ENCODE measurements around the gene SAP25. TPM values are rescaled to one million over a fixed set of nuclear protein-coding genes. Genes with fewer than 3 reads are reported as not detected.

Gene SAP25
- total RNA-seq (2022; extraction: Qiagen RNA extraction; ENCODE audit: low read depth): 0.42 to 0.76 TPM (median 0.55 TPM) in 3 of 5 replicates, not detected in the others

GRCh38 chr7:100573691-100574361 is at the start of gene SAP25:
TSS of gene SAP25 (minus strand) at chr7:100573900. CDS start at chr7:100573742, 158 bp downstream.

GRCh38 chr7:100611983-100612729 is 38.5 kb upstream of the SAP25 start, which contains the start of gene MOSPD3:
TSS of gene MOSPD3 (plus strand) at chr7:100612540. CDS start at chr7:100612792, 252 bp downstream.

GRCh38 chr7:100586266-100587025 is 12.7 kb upstream of the SAP25 start, which contains the start of gene FBXO24:
TSS of gene FBXO24 (plus strand) at chr7:100586328. CDS start at chr7:100586626, 298 bp downstream.

GRCh38 chr7:100585511-100586265 is 12.0 kb upstream of the SAP25 start, which contains the start of gene LRCH4:
TSS of gene LRCH4 (minus strand) at chr7:100586129. CDS start at chr7:100586100, 29 bp downstream.

GRCh38 chr7:100538654-100539435 is 34.9 kb downstream of the SAP25 start, which contains the start of gene AGFG2:
TSS of gene AGFG2 (plus strand) at chr7:100539203. CDS start at chr7:100539347, 144 bp downstream.

Other genes starting within 250 kb of the SAP25 start
- gene PILRB, start 215.8 kb downstream of the SAP25 start, total RNA-seq (2022; extraction: Qiagen RNA extraction; ENCODE audit: low read depth): 17.3 to 30.3 TPM (median 27.1 TPM) in 5 replicates
- 3.3 to 6.0 TPM (median 5.8 TPM) in 5 replicates for gene PILRA, start 200.4 kb downstream of the SAP25 start, total RNA-seq (2022; extraction: Qiagen RNA extraction; ENCODE audit: low read depth)
- 0.85 to 2.2 TPM (median 1.3 TPM) in 5 replicates for gene ZCWPW1, start 145.2 kb downstream of the SAP25 start, total RNA-seq (2022; extraction: Qiagen RNA extraction; ENCODE audit: low read depth)
- gene MEPCE, start 144.1 kb downstream of the SAP25 start, total RNA-seq (2022; extraction: Qiagen RNA extraction; ENCODE audit: low read depth): 37.3 to 48.6 TPM (median 43.9 TPM) in 5 replicates
- gene PPP1R35, start 137.4 kb downstream of the SAP25 start, total RNA-seq (2022; extraction: Qiagen RNA extraction; ENCODE audit: low read depth): 34.7 to 61.6 TPM (median 57.5 TPM) in 5 replicates
- 0.21 to 0.98 TPM (median 0.66 TPM) in 5 replicates for gene SPACDR, start 109.6 kb downstream of the SAP25 start, total RNA-seq (2022; extraction: Qiagen RNA extraction; ENCODE audit: low read depth)
- 27.2 to 39.5 TPM (median 29.3 TPM) in 5 replicates for gene TSC22D4, start 94.7 kb downstream of the SAP25 start, total RNA-seq (2022; extraction: Qiagen RNA extraction; ENCODE audit: low read depth)
- 0.64 to 1.6 TPM (median 1.2 TPM) in 5 replicates for gene NYAP1, start 90.0 kb downstream of the SAP25 start, total RNA-seq (2022; extraction: Qiagen RNA extraction; ENCODE audit: low read depth)
- gene AGFG2, start 34.7 kb downstream of the SAP25 start, total RNA-seq (2022; extraction: Qiagen RNA extraction; ENCODE audit: low read depth): 9.7 to 15.0 TPM (median 14.0 TPM) in 5 replicates
- 8.9 to 16.3 TPM (median 13.9 TPM) in 5 replicates for gene LRCH4, start 12.2 kb upstream of the SAP25 start, total RNA-seq (2022; extraction: Qiagen RNA extraction; ENCODE audit: low read depth)
- gene FBXO24, start 12.4 kb upstream of the SAP25 start, total RNA-seq (2022; extraction: Qiagen RNA extraction; ENCODE audit: low read depth): 0.21 to 0.27 TPM (median 0.27 TPM) in 3 of 5 replicates, not detected in the others
- gene PCOLCE, start 28.5 kb upstream of the SAP25 start, total RNA-seq (2022; extraction: Qiagen RNA extraction; ENCODE audit: low read depth): 6.7 to 10.7 TPM (median 9.0 TPM) in 5 replicates
- 14.6 to 22.8 TPM (median 18.4 TPM) in 5 replicates for gene MOSPD3, start 38.6 kb upstream of the SAP25 start, total RNA-seq (2022; extraction: Qiagen RNA extraction; ENCODE audit: low read depth)
- gene TFR2, start 67.7 kb upstream of the SAP25 start, total RNA-seq (2022; extraction: Qiagen RNA extraction; ENCODE audit: low read depth): 2.0 to 3.3 TPM (median 3.0 TPM) in 5 replicates
- not detected in 5 replicates for gene ACTL6B, start 82.5 kb upstream of the SAP25 start, total RNA-seq (2022; extraction: Qiagen RNA extraction; ENCODE audit: low read depth)
- 163 to 268 TPM (median 240 TPM) in 5 replicates for gene GNB2, start 99.8 kb upstream of the SAP25 start, total RNA-seq (2022; extraction: Qiagen RNA extraction; ENCODE audit: low read depth)
- gene GIGYF1, start 120.3 kb upstream of the SAP25 start, total RNA-seq (2022; extraction: Qiagen RNA extraction; ENCODE audit: low read depth): 13.1 to 21.3 TPM (median 18.9 TPM) in 5 replicates
- gene POP7, start 132.2 kb upstream of the SAP25 start, total RNA-seq (2022; extraction: Qiagen RNA extraction; ENCODE audit: low read depth): 77.8 to 102 TPM (median 101 TPM) in 5 replicates
- gene EPO, start 146.6 kb upstream of the SAP25 start, total RNA-seq (2022; extraction: Qiagen RNA extraction; ENCODE audit: low read depth): 0.07 to 0.23 TPM in 2 of 5 replicates, not detected in the others
- gene ZAN, start 159.7 kb upstream of the SAP25 start, total RNA-seq (2022; extraction: Qiagen RNA extraction; ENCODE audit: low read depth): not detected in 5 replicates

All from A549 treated with RU486 at 1 μM for 4 hours (cell line).